ENCODE data around the gene PRKCB.

Gene PRKCB

GRCh38 chr16:23836404-23837311 is 875 bp downstream of the PRKCB start:
- no peak for DNase-seq

GRCh38 chr16:23837553-23838308 is 1.9 kb downstream of the PRKCB start:
- no peak for DNase-seq

DNA sequence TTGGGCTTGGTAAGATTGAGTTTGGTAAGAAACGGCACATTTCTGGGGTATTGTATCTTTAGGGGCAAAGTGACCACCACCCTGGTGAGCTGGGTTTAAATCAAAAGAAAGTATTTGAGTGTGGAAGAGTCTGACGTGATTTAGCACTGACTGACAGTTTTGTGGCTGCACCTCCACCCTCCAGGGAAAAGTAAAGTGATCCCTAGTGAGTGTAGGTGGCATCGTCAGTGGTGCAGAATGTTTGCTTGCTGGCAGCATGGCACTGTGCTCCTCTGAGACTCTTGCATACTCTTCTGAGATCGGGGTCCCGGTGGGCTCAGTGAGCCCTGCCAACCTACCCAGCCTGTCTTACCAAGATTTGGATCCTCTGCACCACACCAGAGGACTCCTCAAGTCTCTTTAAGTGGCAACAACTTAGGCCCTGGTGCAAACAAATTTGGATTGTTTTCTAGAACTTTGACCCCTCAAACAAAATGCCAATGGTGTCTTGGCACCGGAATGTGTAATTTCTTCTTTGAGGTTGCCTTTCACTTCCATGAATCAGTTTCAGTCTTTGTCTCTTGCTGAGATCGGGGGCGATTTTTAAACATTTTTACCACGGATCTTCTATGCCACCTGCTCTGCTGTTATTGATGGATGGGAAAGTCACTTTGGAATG is 2.8 kb downstream of the PRKCB start:
- no peak for DNase-seq

DNA sequence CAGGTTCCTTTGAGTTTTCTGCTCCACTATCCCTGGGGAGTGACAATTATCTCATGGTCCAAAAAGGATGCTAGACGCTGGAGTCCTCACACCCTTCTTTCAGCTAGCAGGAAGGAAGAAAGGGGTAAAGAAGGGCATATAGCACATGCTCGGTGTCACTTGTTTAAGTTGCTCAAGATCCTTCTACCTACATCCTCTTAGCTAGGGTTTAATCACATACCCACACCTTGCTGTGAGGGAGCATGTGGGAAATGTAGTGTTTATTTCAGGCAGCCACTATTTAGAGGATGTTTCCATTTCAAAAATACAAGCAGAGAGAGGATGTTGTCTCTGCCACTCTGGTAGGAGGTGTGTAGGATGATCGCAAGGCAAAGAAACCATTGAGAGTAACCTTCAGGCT is 4.5 kb downstream of the PRKCB start:
- no peak for DNase-seq

DNA sequence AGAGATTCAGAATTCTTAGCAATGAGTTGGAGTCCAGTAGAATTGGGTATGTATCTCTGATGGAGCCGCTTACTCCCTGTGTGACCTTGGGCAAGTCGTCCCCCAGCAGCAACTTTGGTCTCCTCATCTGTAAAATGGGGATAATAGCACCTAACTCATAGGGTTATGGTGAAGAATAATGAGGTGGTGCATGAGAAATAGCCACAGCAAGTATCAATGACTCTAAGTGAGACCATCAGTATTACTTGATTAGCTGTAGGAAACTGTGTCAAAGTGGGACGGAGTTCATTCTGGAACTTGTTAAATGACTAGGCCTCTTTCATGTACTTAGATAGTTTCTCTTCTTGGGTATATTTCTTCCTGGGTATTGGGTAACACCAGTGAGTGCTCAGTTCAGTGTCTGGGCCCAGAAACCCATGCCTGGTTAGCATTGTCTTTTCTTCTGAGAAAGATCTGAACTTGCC is 6.4 kb downstream of the PRKCB start:
- DNase-seq: no peak

DNA sequence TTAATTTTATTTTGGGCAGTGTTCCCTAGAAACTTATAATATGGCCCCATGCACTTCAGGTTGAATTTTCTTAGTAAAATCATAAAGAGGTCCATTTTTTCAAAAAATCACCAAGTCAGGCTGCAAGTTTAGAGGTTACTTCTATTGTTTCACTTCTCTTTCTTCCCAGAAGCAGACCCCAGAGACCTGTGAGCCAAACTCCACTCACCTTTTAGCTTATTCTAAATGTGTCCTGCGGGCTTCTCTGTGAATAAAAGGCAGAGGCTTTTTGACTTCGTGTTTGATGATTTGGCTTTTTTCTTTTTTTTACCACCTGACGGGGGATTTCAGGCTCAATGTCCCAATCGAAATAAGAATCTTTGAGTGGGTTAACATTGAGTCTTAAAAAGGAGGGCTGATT is 7.4 kb downstream of the PRKCB start:
- no peak for DNase-seq

DNA sequence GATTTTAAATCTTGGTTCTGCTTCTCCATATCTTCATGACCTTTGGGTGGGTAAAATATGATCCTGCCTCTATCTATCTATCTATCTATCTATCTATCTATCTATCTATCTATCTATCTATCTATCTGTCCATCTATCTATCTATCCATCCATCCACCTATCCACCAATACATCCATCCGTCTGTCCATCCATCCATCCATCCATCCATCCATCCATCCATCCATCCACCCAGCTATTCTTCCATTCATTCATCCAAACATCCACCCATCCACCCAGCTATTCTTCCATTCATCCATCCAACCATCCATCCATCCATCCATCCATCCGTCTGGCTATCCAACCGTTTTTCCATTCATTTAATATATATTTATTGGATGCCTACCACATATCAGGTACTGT is 11.5 kb downstream of the PRKCB start:
- no peak for DNase-seq

GRCh38 chr16:23847948-23848347 is 12.2 kb downstream of the PRKCB start:
- DNase-seq: no peak

DNA sequence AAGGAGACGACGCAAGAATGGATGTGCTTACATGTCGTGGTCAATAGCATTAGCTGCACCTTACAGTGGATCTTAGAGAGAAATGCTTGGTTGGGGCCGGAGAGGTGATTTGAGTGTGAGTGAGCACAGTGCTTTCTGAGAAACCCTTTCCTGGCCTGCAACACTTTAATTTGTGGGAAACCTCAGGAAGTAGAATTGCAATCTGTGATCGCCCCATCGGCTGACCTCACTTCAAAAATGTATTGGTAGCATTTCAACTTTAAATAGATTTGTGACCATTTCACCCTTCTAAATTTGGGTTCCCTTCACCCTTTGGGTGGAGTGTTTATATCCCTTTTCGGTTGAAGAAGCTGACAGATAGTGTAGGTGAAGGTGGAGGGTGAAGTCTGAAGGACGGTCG is 13.2 kb downstream of the PRKCB start:
- DNase-seq: no peak

GRCh38 chr16:23852794-23853562 is 17.2 kb downstream of the PRKCB start:
- DNase-seq: no peak

- DNase-seq: no peak
Observed at GRCh38 chr16:23855010-23855409, 19.2 kb downstream of the PRKCB start.

DNA sequence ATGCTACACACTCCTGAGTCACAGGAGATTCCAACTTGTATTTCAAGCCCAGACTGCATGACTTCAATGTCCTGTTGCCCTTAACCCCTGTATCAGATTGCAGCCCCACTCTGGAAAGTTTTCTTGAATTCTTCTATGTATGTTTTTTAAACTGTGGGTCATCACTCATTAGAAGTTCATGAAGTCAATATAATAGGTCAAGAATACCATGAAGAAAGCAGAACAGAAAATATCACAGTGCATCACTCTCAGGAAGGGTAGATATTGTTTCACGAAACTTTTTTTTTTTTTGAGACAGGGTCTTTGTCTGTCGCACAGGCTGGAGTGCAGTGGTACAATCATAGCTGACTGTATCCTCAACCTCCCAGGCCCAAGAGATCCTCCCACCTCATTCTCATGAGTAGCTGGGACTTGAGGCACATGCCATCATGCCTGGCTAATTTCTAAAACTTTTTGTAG is 20.5 kb downstream of the PRKCB start:
- no peak for DNase-seq

GRCh38 chr16:23857256-23857880 is 21.6 kb downstream of the PRKCB start:
- no peak for DNase-seq

GRCh38 chr16:23857881-23858269 is 22.1 kb downstream of the PRKCB start:
- DNase-seq: no peak

DNA sequence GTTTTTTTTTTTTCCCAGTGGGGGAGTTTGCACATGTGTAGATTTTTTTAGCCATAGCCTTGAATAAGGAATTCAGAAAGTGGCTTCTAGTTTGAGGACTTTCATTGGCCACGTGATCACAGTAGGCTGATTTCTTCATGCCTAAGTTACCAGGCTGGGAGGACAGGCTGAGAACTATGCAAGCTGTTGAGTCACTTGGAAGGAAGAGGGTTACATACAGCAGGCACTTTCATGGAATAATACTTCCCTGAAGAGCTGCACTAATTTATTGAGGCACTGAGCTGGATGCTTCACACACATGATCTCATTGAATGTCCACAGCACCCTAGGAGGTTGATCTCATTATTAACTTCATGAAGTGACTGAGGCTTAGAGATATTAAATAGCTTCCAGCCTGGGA is 22.8 kb downstream of the PRKCB start:
- DNase-seq: no peak

DNA sequence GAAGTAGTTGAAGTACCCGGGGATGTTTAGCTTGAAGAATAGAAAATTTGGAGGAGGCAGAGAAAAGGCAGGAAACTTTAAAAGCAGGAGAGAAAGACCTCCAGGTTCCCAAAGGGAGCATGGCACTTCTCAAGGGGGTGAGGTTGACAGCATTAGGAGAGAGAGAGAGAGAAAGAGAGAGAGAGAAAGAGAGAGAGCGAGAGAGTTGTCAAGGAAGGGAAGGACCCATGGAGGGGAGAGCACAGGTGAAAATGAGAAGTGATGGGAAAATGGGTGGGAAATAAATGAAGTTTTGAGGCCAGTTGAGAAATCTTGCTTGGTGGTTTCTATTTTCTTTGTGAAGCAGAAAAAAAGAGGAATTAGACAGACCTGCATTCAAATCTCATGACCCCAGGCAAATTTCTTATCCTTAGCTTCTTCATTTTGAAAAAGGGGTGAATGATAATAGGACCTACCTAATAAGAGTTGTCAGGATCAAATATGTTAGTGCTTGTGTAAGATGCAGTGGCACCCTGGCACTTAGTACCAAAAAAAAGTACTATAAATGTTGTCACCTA is 24.0 kb downstream of the PRKCB start:
- DNase-seq: no peak

GRCh38 chr16:23861874-23862273 is 26.1 kb downstream of the PRKCB start:
- DNase-seq: no peak

- no peak for DNase-seq
Observed at GRCh38 chr16:23862556-23862955, 26.8 kb downstream of the PRKCB start.

DNA sequence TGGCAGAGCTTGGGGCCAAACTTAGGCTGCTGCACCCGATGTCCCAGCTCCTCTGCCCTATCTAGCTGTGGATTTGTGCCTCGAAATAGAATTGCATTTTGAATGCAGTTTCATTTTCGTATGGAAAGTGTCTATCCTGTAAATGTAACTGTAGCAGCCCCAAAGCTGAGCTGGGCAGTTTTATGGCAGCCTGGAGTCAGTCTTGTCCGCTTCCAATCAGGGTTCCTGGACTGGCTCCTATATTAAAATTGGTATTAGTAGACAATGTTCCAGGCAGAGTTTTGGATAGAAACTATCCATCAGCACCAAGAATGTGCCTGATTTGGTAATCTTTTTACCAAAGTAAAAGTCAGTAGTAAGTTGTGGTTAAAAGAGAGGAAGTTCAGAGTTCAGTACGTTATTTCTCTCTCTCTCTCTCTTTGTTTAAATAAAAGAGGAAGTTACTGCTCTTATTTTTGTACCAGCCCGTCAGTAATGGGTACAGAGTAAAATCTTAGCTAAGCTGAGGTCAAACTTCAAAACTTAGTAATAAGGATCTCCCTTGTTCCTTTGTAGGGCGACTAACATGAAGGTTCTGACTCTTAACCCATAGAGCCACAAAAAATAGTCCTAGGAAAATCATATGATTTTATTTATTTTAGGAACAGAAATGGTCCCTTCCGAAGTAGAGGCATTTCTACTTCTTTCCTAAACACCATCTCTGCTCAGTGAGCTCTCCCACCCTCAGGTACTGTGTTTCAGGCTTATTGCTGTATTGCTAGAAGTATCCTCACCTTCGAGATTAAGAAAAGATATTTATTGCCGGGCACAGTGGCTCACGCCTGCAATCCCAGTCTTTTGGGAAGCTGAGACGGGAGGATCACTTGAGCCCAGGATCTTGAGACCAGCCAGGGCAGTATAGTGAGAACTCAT is 28.0 kb downstream of the PRKCB start:
- no peak for DNase-seq

DNA sequence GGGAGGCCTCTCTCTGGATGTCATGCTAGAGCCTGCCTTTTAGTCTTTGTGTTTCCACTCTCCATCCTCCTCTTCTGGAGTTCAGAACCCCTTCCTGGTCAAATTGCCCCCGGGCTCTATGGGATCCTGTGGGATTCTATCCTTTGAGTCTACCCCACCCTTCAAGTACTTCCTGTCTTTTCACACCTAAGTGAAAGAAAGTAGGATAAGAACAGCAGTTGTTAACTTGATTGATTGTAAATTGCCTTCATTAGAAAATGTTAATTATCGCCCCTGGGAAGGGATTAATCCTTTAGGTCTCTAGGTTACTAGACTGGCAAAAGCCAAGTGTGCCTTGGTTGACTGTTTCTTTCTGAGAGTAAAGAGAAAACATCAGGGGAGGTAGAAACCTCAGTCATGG is 30.1 kb downstream of the PRKCB start:
- no peak for DNase-seq

DNA sequence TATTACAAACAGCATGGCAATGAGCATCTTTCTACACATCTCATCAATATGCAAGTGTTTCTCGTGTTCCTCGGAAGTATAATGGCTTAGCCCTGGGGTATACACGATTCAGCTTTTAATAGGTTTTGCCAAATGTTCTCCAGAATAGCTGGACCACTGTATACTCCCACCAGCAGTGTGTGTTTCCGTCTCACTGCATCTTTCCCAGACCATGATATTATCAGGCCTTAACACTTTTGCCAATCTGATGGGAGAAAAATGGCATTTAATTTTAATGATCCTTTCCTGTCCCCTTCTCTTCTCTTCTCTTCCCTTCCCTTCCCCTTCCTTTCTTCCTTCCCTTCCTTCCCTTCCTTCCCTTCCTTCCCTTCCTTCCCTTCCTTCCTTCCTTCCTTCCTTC is 30.8 kb downstream of the PRKCB start:
- DNase-seq: no peak

All from NCI-H1436 treated with DMSO at 0.1 percent for 48 hours (cell line).